Measurements from ENCODE around the gene TRIM51G.
"Not testable (repeated sequence)": the region's sequence is repeated elsewhere in the genome, so short reads cannot be mapped to it uniquely, and the experiment has no call there.

Gene TRIM51G, protein sequence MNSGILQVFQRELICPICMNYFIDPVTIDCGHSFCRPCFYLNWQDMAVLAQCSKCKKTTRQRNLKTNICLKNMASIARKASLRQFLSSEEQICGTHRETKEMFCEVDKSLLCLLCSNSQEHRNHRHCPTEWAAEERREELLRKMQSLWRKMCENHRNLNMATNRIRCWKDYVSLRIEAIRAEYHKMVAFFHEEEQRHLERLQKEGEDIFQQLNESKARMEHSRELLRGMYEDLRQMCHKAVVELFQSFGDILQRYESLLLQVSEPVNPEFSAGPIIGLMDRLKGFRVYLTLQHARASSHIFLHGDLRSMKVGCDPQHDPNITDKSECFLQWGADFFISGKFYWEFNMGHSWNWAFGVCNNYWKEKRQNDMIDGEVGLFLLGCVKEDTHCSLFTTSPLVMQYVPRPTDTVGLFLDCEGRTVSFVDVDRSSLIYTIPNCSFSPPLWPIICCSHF

DNA sequence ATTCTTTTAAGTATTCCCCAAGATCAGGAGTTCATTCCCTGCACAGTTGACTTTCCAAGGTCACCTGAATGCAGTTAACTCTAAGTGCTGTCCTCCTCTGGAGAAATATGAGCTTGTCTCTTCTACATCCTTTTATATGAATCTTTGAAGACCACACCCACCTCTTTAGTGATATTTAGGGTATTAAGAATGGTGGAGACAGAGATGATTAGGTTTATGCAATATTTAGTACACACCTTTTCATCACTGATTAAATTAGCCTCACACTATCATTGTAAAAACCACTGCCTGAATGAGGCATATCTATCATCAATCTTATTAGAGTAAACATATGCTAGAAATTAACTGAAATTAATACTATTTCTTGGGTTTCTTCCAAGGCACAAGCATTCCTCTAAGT, at the start of gene TRIM51G:
TSS of gene TRIM51G (minus strand) at position 101 of the 400 bp plus-strand sequence. CDS start 2,190 bp downstream, outside the sequence.
- not testable (repeated sequence) for H3K27me3 Mint-ChIP-seq; H3K4me1 Mint-ChIP-seq; ATAC-seq; H3K9me3 Mint-ChIP-seq; DNase-seq; H3K4me3 Mint-ChIP-seq; H3K27ac Mint-ChIP-seq; H3K36me3 Mint-ChIP-seq (ENCODE audit: low read depth)

DNA sequence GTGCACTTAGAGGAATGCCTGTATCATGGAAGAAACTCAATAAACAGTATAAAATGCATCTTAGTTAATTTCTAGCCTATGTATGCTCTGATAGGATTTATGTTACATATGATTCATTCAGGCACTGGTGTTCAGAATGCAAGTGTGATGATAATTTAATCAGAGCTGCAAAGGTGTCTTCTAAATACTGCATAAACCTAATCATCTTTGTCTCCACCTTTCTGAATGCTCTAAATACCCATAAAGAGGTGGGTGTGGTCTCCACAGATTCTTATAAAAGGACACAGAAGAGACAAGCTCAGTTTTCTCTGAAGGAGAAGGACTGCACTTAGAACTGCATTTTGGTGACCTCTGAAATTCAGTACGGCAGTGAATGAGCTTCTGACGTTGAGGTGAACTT, 44.8 kb upstream of the TRIM51G start, which contains the start of gene TRIM49B:
TSS of gene TRIM49B (plus strand) at position 301 of the 400 bp plus-strand sequence. CDS start 2,777 bp downstream, outside the sequence.
- ATAC-seq, result not testable (repeated sequence)

DNA sequence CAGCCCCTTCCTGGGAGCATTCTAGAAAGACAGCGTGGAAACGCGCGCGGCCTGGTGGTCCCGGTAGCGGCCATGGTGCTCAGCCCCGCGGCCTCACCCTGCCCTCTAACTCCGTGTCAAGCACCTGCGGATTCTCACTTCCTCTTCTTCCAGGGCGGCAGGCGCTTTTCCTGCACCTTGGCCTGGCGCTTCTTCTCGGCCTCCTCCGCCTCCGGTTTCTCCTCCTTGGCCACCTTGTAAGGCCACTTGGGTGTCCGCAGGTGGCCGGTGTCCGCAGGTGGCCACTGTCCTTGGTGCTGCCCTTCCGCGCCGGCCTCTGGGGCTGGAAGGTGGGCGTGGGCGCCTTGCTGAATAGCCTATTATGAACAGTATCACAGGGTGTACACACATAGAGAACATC, 15.1 kb downstream of the TRIM51G start:
- not testable (repeated sequence) for H3K36me3 Mint-ChIP-seq (ENCODE audit: low read depth); H3K27ac Mint-ChIP-seq; H3K9me3 Mint-ChIP-seq; DNase-seq; H3K27me3 Mint-ChIP-seq; H3K4me3 Mint-ChIP-seq; H3K4me1 Mint-ChIP-seq; ATAC-seq

More for the DNA sequence above, 44.8 kb upstream of the TRIM51G start, which contains the start of gene TRIM49B:
- not testable (repeated sequence) for DNase-seq; H3K27me3 Mint-ChIP-seq; H3K9me3 Mint-ChIP-seq; H3K4me3 Mint-ChIP-seq; H3K4me1 Mint-ChIP-seq; H3K36me3 Mint-ChIP-seq (ENCODE audit: low read depth); H3K27ac Mint-ChIP-seq

DNA sequence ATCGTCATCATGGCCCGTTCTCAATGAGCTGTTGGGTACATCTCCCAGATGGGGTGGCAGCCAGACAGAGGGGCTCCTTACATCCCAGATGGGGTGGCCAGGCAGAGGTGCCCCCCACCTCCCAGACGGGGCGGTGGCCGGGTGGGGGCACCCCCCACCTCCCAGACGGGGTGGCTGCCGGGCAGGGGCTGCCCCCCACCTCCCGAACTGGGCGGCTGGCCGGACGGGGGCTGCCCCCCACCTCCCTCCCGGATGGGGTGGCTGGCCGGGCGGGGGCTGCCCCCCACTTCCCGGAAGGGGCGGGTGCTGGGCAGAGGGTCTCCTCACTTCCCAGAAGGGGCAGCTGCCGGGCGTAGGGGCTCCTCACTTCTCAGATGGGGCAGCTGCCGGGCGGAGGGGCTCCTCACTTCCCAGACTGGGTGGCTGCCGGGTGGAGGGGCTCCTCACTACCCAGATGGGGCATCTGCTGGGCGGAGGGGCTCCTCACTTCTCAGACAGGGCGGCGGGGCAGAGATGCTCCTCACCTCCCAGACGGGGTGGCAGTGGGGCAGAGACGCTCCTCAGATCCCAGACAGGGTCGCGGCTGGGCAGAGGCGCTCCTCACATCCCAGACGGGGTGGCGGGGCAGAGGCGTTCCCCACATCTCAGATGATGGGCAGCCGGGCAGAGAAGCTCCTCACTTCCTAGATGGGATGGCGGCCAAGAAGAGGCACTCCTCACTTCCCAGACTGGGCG, 28.2 kb downstream of the TRIM51G start:
- H3K9me3 Mint-ChIP-seq, result peaks cover 14% of the 10 kb centered on the region
- H3K36me3 Mint-ChIP-seq (ENCODE audit: low read depth); DNase-seq; H3K4me3 Mint-ChIP-seq; H3K27me3 Mint-ChIP-seq; H3K27ac Mint-ChIP-seq; ATAC-seq; H3K4me1 Mint-ChIP-seq: not testable (repeated sequence)

DNA sequence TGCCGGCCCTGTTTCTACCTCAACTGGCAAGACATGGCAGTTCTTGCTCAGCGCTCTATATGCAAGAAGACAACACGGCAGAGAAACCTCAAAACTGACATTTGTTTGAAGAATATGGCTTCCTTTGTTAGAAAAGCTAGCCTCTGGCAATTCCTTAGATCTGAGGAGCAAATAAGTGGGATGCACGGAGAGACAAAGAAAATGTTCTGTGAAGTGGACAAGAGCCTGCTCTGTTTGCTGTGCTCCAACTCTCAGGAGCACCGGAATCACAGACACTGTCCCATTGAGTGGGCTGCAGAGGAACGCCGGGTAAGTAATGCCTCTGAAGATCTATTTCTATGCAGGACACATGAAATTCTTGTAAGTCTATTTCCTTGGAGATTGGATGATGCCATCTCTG, 37.9 kb downstream of the TRIM51G start:
- not testable (repeated sequence) for H3K27me3 Mint-ChIP-seq; H3K4me1 Mint-ChIP-seq; H3K4me3 Mint-ChIP-seq; H3K36me3 Mint-ChIP-seq (ENCODE audit: low read depth); H3K9me3 Mint-ChIP-seq; H3K27ac Mint-ChIP-seq; DNase-seq; ATAC-seq
